NCI-H2227 (cell line): ENCODE results near the gene SHC3.

Experiments used
- DNase-seq: peaks from one replicate; lab custom pipeline; 2025; ENCODE audit not compliant: unreplicated experiment; lab: John Stamatoyannopoulos, UW

Gene SHC3

DNA sequence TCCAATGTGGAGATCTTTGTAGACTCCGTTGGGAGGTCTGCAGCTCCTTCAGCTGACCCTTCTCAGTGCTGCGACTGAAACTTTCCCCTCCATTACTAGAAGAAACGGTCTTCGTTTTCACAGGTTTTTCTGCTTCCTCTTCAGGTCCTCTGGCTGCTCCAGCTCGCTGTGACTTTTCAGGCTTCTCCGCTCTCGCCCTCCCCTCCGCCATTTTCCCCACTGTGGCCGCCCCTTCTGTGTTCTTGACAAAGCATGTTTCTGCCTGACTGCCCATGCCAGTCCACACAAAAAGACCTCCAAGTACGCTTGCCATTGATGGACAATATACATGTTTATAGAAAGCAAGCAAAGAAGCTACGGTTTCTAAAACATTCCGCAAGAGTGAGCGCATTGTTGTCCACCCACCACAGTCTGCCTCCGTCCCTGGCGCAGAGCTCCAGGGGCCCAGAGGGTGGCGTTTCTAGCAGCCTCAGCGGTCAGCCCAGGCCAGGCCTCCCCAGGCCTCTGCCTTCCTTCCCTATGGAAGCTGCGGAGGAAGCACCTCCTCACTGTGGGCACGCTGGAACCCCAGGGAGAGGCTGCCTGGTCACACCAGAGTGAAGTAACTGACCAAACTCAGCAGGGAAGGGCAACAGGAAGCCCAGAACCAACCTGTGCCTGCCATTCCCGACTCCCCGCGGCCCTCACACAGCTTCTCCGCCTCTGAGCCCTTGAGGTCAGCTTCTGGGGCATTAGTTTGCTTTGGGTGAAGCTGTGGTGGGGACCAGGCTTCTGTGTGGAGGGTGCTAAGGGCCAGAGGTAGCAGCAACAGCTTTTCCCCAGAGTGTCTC lies 207.3 kb downstream of the SHC3 start:
- DNase-seq: no peak

- no peak for DNase-seq
These were observed 208.8 kb downstream of the SHC3 start for GRCh38 chr9:88969646-88970373.

DNA sequence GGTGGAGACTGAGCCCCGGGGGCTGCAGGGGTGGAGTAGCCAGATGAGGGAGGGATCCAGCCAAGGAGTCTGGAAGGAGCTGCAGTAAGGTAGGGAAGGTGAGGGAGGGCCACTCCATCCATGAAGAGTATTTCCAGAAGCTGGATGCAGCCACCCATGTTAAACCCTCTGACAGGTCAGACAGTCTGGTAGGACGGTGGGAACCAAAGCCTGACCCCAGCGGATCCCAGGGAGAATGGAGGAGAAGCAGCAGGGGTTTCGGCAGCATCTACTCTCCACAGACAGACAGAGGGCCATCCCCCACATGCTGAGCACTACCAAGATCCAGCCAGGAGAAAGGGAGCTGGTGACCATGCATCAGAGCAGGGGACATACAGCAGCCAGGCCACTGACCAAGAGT lies 209.8 kb downstream of the SHC3 start:
- DNase-seq: no peak

- DNase-seq: no peak
These were observed 211.5 kb downstream of the SHC3 start for GRCh38 chr9:88966894-88967676.

- DNase-seq: no peak
These were observed 213.1 kb downstream of the SHC3 start for GRCh38 chr9:88965473-88965872.

DNA sequence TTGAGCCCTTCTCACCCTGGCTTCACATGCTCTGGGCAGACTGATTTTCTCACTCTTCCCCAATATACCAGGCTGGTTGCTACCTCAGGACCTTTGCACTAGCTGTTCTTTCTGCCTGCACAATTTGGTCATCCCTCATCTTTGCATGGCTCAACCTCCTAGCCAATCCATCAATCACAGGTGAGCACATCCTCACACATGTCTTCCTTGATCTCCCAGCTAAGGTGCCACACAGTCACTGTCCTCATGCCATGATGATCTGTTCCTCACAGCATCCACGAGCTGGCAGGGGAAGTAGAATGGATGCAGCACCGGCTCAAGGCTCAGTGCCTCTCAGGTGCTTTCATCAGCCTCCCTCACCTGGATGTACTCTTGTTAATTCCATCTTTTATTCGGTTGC lies 218.0 kb downstream of the SHC3 start:
- no peak for DNase-seq

GRCh38 chr9:88959727-88960469 lies 218.7 kb downstream of the SHC3 start:
- DNase-seq: no peak

DNA sequence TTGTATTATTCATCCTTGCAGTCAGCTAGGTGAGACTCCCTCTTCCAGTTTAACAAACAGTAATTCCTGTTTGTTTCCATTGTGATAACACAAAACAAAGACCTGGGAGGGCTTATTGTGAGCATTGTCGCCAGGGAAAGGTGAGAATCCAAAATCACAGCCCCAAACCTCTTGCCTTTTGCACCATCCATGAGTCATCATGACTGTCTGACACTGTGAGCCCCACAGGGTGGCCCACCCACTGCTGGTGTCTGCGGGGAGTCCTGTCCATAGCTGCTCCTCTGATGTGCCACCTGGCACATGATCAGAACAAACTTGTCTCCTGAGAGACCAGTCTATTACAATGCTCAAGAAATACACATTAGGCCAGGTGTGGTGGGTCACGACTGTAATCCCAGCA lies 221.1 kb downstream of the SHC3 start:
- no peak for DNase-seq
